ENCODE results near the gene PRPSAP1.

PRPSAP1 gene

GRCh38 chr17:76274112-76274956 is 79.4 kb downstream of the PRPSAP1 start:
- H3K27ac ChIP-seq (ENCODE audit: insufficient read depth in 1 of 2, low read depth in 1 of 2, low read length in 2 of 2, poor library complexity in 1 of 2, severe bottlenecking in 2 of 2): no peak overlapping the region

GRCh38 chr17:76273445-76274111 is 80.1 kb downstream of the PRPSAP1 start:
- Histone ChIP-seq H3K9me3 (ENCODE audit: control extremely low read depth in 1 of 5, control insufficient read depth in 4 of 5, insufficient read depth in 2 of 5, low read depth in 1 of 5, low read length in 4 of 5) (no peaks in the 10 kb centered on the region), H3K4me1 (ENCODE audit: control extremely low read depth in 1 of 4, control insufficient read depth in 4 of 4, insufficient read depth in 4 of 4, low read length in 3 of 4) (peaks cover 0 to 75% (median 50%) of the 10 kb centered on the region in 4 experiments), H3K4me3 (ENCODE audit: control insufficient read depth in 1 of 7, extremely low read depth in 1 of 7, insufficient read depth in 4 of 7, low read depth in 2 of 7, low read length in 6 of 7) (peak overlapping the region in 2 of 7 experiments; percentile 48 to 63), H3K27ac (ENCODE audit: insufficient read depth in 1 of 2, low read depth in 1 of 2, low read length in 2 of 2, poor library complexity in 1 of 2, severe bottlenecking in 2 of 2) (no peak overlapping the region), H3K36me3 (ENCODE audit: control insufficient read depth in 4 of 4, insufficient read depth in 4 of 4, low read length in 3 of 4) (peaks cover 0 to 24% (median 10%) of the 10 kb centered on the region in 4 experiments), H3K27me3 (replicated peaks in 2 of 5; ENCODE audit: control insufficient read depth in 4 of 5, insufficient read depth in 5 of 5, low read length in 4 of 5) (no peaks in the 10 kb centered on the region)
- CTCF ChIA-PET: interaction anchor here (1.1 to 7.4 kb wide), 6 partner anchors 21 to 169 kb away, joined by 3 to 35 read pairs (median 4); partner anchors contain the start of gene FOXJ1
- POLR2A ChIA-PET: interaction anchor here (1.3 kb wide), 1 partner anchor 9 kb away, joined by 4 read pairs; the partner anchor contains the start of gene UBALD2
- peak in 1 of 3 donors; percentile 32 for DNase-seq
- 73% methylated on average over 25 of the region's 26 CpGs for WGBS (ENCODE audit: insufficient coverage)

More at GRCh38 chr17:76274112-76274956, 79.4 kb downstream of the PRPSAP1 start:
- ChIA-PET CTCF (interaction anchor here (0.7 to 7.4 kb wide), 10 partner anchors 15 to 170 kb away, joined by 3 to 35 read pairs (median 4); partner anchors contain the start of gene FOXJ1), POLR2A (interaction anchor here (1.3 kb wide), 1 partner anchor 9 kb away, joined by 4 read pairs; the partner anchor contains the start of gene UBALD2)
- H3K4me3 ChIP-seq (ENCODE audit: control insufficient read depth in 1 of 7, extremely low read depth in 1 of 7, insufficient read depth in 4 of 7, low read depth in 2 of 7, low read length in 6 of 7): peak overlapping the region in 2 of 7 experiments; percentile 48 to 63
- H3K9me3 ChIP-seq (ENCODE audit: control extremely low read depth in 1 of 5, control insufficient read depth in 4 of 5, insufficient read depth in 2 of 5, low read depth in 1 of 5, low read length in 4 of 5): no peaks in the 10 kb centered on the region
- no peaks in the 10 kb centered on the region for H3K27me3 ChIP-seq (replicated peaks in 2 of 5; ENCODE audit: control insufficient read depth in 4 of 5, insufficient read depth in 5 of 5, low read length in 4 of 5)
- H3K36me3 ChIP-seq (ENCODE audit: control insufficient read depth in 4 of 4, insufficient read depth in 4 of 4, low read length in 3 of 4): peaks cover 0 to 18% (median 8%) of the 10 kb centered on the region in 4 experiments
- 76% methylated on average over 12 of the region's 21 CpGs for WGBS (ENCODE audit: insufficient coverage)
- H3K4me1 ChIP-seq (ENCODE audit: control extremely low read depth in 1 of 4, control insufficient read depth in 4 of 4, insufficient read depth in 4 of 4, low read length in 3 of 4): peaks cover 0 to 67% (median 42%) of the 10 kb centered on the region in 4 experiments
- DNase-seq: no peak

- Histone ChIP-seq H3K36me3 (ENCODE audit: control insufficient read depth in 4 of 4, insufficient read depth in 4 of 4, low read length in 3 of 4) (peaks cover 0 to 26% (median 10%) of the 10 kb centered on the region in 4 experiments), H3K4me1 (ENCODE audit: control extremely low read depth in 1 of 4, control insufficient read depth in 4 of 4, insufficient read depth in 4 of 4, low read length in 3 of 4) (peaks cover 3 to 83% (median 58%) of the 10 kb centered on the region in 4 experiments)
- WGBS (ENCODE audit: insufficient coverage): 60% methylated on average over 10 of the region's 19 CpGs
Observed at GRCh38 chr17:76272541-76273444, 80.9 kb downstream of the PRPSAP1 start.

GRCh38 chr17:76271669-76272540 is 81.8 kb downstream of the PRPSAP1 start:
- POLR2A ChIA-PET: interaction anchor here (0.7 to 1.5 kb wide), 5 partner anchors 19 to 310 kb away, joined by 3 read pairs; no protein-coding TSS in a partner anchor
- CTCF ChIA-PET: interaction anchor here (0.6 to 7.4 kb wide), 8 partner anchors 8 to 152 kb away, joined by 3 to 35 read pairs (median 4); no protein-coding TSS in a partner anchor
- peak; percentile 62 to 87 (median 84) for DNase-seq
- Histone ChIP-seq H3K4me3 (ENCODE audit: control insufficient read depth in 1 of 7, extremely low read depth in 1 of 7, insufficient read depth in 4 of 7, low read depth in 2 of 7, low read length in 6 of 7) (peak overlapping the region in 6 of 7 experiments; percentile 18 to 77 (median 58)), H3K4me1 (ENCODE audit: control extremely low read depth in 1 of 4, control insufficient read depth in 4 of 4, insufficient read depth in 4 of 4, low read length in 3 of 4) (peaks cover 7 to 89% (median 67%) of the 10 kb centered on the region in 4 experiments), H3K27ac (ENCODE audit: insufficient read depth in 1 of 2, low read depth in 1 of 2, low read length in 2 of 2, poor library complexity in 1 of 2, severe bottlenecking in 2 of 2) (peak overlapping the region; percentile 40 to 68), H3K27me3 (replicated peaks in 2 of 5; ENCODE audit: control insufficient read depth in 4 of 5, insufficient read depth in 5 of 5, low read length in 4 of 5) (no peaks in the 10 kb centered on the region), H3K36me3 (ENCODE audit: control insufficient read depth in 4 of 4, insufficient read depth in 4 of 4, low read length in 3 of 4) (peaks cover 0 to 29% (median 10%) of the 10 kb centered on the region in 4 experiments), H3K9me3 (ENCODE audit: control extremely low read depth in 1 of 5, control insufficient read depth in 4 of 5, insufficient read depth in 2 of 5, low read depth in 1 of 5, low read length in 4 of 5) (no peaks in the 10 kb centered on the region)
- WGBS (ENCODE audit: insufficient coverage): 6% methylated on average over 19 of the region's 38 CpGs

More at GRCh38 chr17:76272541-76273444, 80.9 kb downstream of the PRPSAP1 start:
- H3K9me3 ChIP-seq (ENCODE audit: control extremely low read depth in 1 of 5, control insufficient read depth in 4 of 5, insufficient read depth in 2 of 5, low read depth in 1 of 5, low read length in 4 of 5): no peaks in the 10 kb centered on the region
- CTCF ChIA-PET: interaction anchor here (0.6 to 7.4 kb wide), 9 partner anchors 17 to 152 kb away, joined by 3 to 35 read pairs (median 4); partner anchors contain the start of gene FOXJ1
- no peaks in the 10 kb centered on the region for H3K27me3 ChIP-seq (replicated peaks in 2 of 5; ENCODE audit: control insufficient read depth in 4 of 5, insufficient read depth in 5 of 5, low read length in 4 of 5)
- H3K27ac ChIP-seq (ENCODE audit: insufficient read depth in 1 of 2, low read depth in 1 of 2, low read length in 2 of 2, poor library complexity in 1 of 2, severe bottlenecking in 2 of 2): peak overlapping the region; percentile 33 to 68
- peak overlapping the region in 6 of 7 experiments; percentile 10 to 77 (median 58) for H3K4me3 ChIP-seq (ENCODE audit: control insufficient read depth in 1 of 7, extremely low read depth in 1 of 7, insufficient read depth in 4 of 7, low read depth in 2 of 7, low read length in 6 of 7)
- POLR2A ChIA-PET: interaction anchor here (0.8 to 1.5 kb wide), 3 partner anchors 20 to 311 kb away, joined by 3 read pairs; no protein-coding TSS in a partner anchor
- DNase-seq: peak in 2 of 3 donors; percentile 36 to 37

- peaks cover 7 to 89% (median 74%) of the 10 kb centered on the region in 4 experiments for H3K4me1 ChIP-seq (ENCODE audit: control extremely low read depth in 1 of 4, control insufficient read depth in 4 of 4, insufficient read depth in 4 of 4, low read length in 3 of 4)
- peak overlapping the region; percentile 40 to 68 for H3K27ac ChIP-seq (ENCODE audit: insufficient read depth in 1 of 2, low read depth in 1 of 2, low read length in 2 of 2, poor library complexity in 1 of 2, severe bottlenecking in 2 of 2)
- no peaks in the 10 kb centered on the region for H3K9me3 ChIP-seq (ENCODE audit: control extremely low read depth in 1 of 5, control insufficient read depth in 4 of 5, insufficient read depth in 2 of 5, low read depth in 1 of 5, low read length in 4 of 5)
- DNase-seq: no peak
- POLR2A ChIA-PET: interaction anchor here (0.7 to 1.5 kb wide), 4 partner anchors 18 to 193 kb away, joined by 3 read pairs; no protein-coding TSS in a partner anchor
- H3K4me3 ChIP-seq (ENCODE audit: control insufficient read depth in 1 of 7, extremely low read depth in 1 of 7, insufficient read depth in 4 of 7, low read depth in 2 of 7, low read length in 6 of 7): peak overlapping the region in 2 of 7 experiments; percentile 72 to 77
- CTCF ChIA-PET: interaction anchor here (0.9 to 7.4 kb wide), 7 partner anchors 9 to 145 kb away, joined by 3 to 35 read pairs (median 3); no protein-coding TSS in a partner anchor
- H3K27me3 ChIP-seq (replicated peaks in 2 of 5; ENCODE audit: control insufficient read depth in 4 of 5, insufficient read depth in 5 of 5, low read length in 4 of 5): no peaks in the 10 kb centered on the region
- peaks cover 0 to 31% (median 10%) of the 10 kb centered on the region in 4 experiments for H3K36me3 ChIP-seq (ENCODE audit: control insufficient read depth in 4 of 4, insufficient read depth in 4 of 4, low read length in 3 of 4)
- WGBS (ENCODE audit: insufficient coverage): 93% methylated on average over 10 of the region's 14 CpGs
Observed at GRCh38 chr17:76270770-76271668, 82.7 kb downstream of the PRPSAP1 start.
